GM12872 (cell line): ENCODE measurements around the gene SPATA20.
A peak's percentile ranks its signal among the peaks of the same experiment; 100 is the strongest.

Experiments used
- TF ChIP-seq, protein P1 (sequence below): IDR thresholded peaks from 3 replicates; pipeline ENCODE4 v1.5.1; 2011; ENCODE audit warnings: low read depth, mild to moderate bottlenecking, low read length, moderate library complexity; ENCODE audit not compliant: insufficient read depth

SPATA20 gene

DNA sequence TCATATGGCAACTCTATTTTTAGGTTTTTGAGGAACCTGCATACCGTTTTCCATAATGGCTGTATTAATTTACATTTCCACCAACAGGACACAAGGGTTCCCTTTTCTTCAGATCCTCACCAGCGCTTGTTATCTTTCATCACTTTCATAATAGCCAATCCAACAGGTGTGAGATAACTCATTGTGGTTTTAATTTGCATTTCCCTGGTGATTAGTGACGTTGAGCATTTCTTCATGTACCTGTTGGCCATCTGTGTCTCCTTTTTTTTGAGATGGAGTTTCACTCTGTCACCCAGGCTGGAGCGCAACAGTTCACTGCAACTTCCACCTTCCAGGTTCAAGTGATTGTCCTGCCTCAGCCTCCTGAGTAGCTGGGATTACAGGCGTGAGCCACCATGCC, 51.5 kb downstream of the SPATA20 start:
- TF ChIP-seq, protein P1, sequence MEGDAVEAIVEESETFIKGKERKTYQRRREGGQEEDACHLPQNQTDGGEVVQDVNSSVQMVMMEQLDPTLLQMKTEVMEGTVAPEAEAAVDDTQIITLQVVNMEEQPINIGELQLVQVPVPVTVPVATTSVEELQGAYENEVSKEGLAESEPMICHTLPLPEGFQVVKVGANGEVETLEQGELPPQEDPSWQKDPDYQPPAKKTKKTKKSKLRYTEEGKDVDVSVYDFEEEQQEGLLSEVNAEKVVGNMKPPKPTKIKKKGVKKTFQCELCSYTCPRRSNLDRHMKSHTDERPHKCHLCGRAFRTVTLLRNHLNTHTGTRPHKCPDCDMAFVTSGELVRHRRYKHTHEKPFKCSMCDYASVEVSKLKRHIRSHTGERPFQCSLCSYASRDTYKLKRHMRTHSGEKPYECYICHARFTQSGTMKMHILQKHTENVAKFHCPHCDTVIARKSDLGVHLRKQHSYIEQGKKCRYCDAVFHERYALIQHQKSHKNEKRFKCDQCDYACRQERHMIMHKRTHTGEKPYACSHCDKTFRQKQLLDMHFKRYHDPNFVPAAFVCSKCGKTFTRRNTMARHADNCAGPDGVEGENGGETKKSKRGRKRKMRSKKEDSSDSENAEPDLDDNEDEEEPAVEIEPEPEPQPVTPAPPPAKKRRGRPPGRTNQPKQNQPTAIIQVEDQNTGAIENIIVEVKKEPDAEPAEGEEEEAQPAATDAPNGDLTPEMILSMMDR, result no peak

DNA sequence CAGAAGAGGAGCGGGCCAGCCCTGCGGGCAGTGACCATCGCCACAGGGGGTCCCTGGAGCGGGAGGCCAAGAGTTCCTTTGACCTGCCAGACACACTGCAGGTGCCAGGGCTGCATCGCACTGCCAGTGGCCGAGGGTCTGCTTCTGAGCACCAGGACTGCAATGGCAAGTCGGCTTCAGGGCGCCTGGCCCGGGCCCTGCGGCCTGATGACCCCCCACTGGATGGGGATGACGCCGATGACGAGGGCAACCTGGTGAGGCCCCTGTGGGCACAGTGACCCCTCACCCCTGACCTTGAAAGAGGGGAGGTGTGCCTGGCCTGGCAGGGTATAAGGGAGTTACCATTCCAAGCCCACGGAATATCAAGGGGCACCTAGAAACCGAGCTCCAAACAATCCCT, 52.6 kb downstream of the SPATA20 start:
- TF ChIP-seq, protein P1, result no peak

- TF ChIP-seq, protein P1, result no peak
These were observed 54.9 kb downstream of the SPATA20 start for GRCh38 chr17:50601823-50602375.

GRCh38 chr17:50602836-50603235, 55.9 kb downstream of the SPATA20 start:
- TF ChIP-seq, protein P1, result no peak

DNA sequence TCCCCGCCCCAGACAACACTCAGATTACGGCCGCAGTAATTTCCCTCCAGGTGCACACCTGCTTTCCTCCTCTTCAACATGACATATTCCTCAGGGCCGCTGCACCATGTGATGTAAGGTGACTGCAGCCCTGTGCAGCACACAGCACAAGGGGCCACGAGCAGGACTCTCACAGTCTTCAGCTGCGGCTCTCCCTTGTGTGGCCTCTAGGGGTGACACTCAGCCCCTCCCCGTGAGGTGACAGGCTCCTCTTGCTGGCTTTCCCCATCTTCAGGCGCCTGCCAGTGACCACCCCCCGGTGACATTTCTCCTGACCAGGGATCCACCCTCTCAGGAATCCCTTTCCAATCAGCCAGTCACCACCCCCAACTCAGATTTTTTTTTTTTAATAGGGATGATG, 56.4 kb downstream of the SPATA20 start:
- TF ChIP-seq, protein P1, result peak; percentile 54

- TF ChIP-seq, protein P1, result no peak
These were observed 57.5 kb downstream of the SPATA20 start for GRCh38 chr17:50604513-50604912.

DNA sequence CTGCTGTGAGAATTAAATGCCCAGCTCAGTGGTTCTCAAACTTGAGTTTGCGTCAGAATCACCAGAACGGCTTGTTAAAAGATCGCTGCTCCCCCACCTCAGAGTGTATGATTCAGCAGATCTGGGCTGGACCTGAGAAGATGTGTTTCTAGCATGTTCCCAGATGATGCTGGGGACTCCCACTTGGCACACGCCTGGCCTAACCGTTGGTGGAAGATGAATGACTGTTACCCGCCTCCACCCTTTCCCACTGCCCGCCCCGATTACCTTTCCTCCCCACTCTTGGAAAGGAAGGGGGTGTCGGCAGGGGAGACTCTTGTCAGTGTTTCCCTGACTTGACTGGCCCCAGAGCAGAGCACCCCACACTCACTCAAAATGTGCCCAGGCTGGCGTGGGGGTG, 58.5 kb downstream of the SPATA20 start:
- TF ChIP-seq, protein P1, result no peak
